Activated CD4-positive, alpha-beta T cell treated with anti-CD3 and anti-CD28 coated beads, Interleukin-2, amount 10 ng/mL, durations not matched to agents 24 days and 14 days (primary cell): Measurements from ENCODE around the gene CUEDC1. TPM values are rescaled to one million over a fixed set of nuclear protein-coding genes. Genes with fewer than 3 reads are reported as not detected.
"Not testable (repeated sequence)": the region's sequence is repeated elsewhere in the genome, so short reads cannot be mapped to it uniquely, and the experiment has no call there.

Experiments used
- DNase-seq: peaks from one replicate; pipeline ENCODE4 v3.0.0; 2022
- H3K27ac Mint-ChIP-seq: one replicate; pipeline ENCODE4 v1.8.0; 2022; ENCODE audit warnings: mild to moderate bottlenecking, mixed read lengths
- H3K27me3 Mint-ChIP-seq: one replicate; pipeline ENCODE4 v1.8.0; 2022; ENCODE audit warnings: mixed read lengths
- H3K36me3 Mint-ChIP-seq: one replicate; pipeline ENCODE4 v1.8.0; 2022; ENCODE audit warnings: low read depth, mild to moderate bottlenecking, mixed read lengths
- H3K4me1 Mint-ChIP-seq: one replicate; pipeline ENCODE4 v1.8.0; 2021; ENCODE audit warnings: mixed read lengths
- H3K4me3 Mint-ChIP-seq: one replicate; pipeline ENCODE4 v1.8.0; 2022; ENCODE audit warnings: mild to moderate bottlenecking, moderate library complexity, mixed read lengths
- H3K9me3 Mint-ChIP-seq: one replicate; pipeline ENCODE4 v1.8.0; 2021; ENCODE audit warnings: mixed read lengths
- intact Hi-C: fragments of 100-400 bp; cut with micrococcal nuclease; formaldehyde crosslinking; loops from one replicate; pipeline ENCODE4 v1.15.1; 2023
- total RNA-seq: library from RNA; stranded (reverse); gene quantifications from 2 replicates; pipeline ENCODE4 v1.2.3, GENCODE V29; 2022

Gene CUEDC1
- total RNA-seq, 1 donor from 2014 or later = 0.58 TPM

GRCh38 chr17:57852092-57852954 lies 102.9 kb downstream of the CUEDC1 start:
- H3K4me3 Mint-ChIP-seq = peak overlapping the region; percentile 69
- intact Hi-C loops = no loop called here

GRCh38 chr17:57849874-57850754 lies 105.1 kb downstream of the CUEDC1 start, which contains the start of gene MRPS23:
MRPS23 (minus strand) TSS chr17:57850044; CDS start chr17:57850010, 34 bp downstream.
- Mint-ChIP-seq H3K27me3 (no peaks in the 10 kb centered on the region), H3K4me1 (peaks cover 28% of the 10 kb centered on the region), H3K36me3 (peaks cover 25% of the 10 kb centered on the region), H3K27ac (peak within 1 kb of the TSS; percentile 97), H3K9me3 (no peaks in the 10 kb centered on the region), H3K4me3 (peak within 1 kb of the TSS; percentile 97)
- intact Hi-C loops = loop anchor here (1.0 kb wide), 3 partner anchors 137 to 233 kb away; partner anchors contain the start of genes DYNLL2 and SRSF1
- peak; percentile 99 for DNase-seq

More at GRCh38 chr17:57852092-57852954, 102.9 kb downstream of the CUEDC1 start:
- H3K27me3 Mint-ChIP-seq = no peaks in the 10 kb centered on the region
- H3K9me3 Mint-ChIP-seq = no peaks in the 10 kb centered on the region
- peaks cover 25% of the 10 kb centered on the region for H3K4me1 Mint-ChIP-seq
- H3K27ac Mint-ChIP-seq = no peak overlapping the region
- no peak for DNase-seq
- H3K36me3 Mint-ChIP-seq = peaks cover 15% of the 10 kb centered on the region

- Mint-ChIP-seq H3K4me1 (peaks cover 28% of the 10 kb centered on the region), H3K27ac (peak overlapping the region; percentile 97), H3K27me3 (no peaks in the 10 kb centered on the region), H3K4me3 (peak overlapping the region; percentile 97), H3K9me3 (no peaks in the 10 kb centered on the region), H3K36me3 (peaks cover 29% of the 10 kb centered on the region)
- intact Hi-C loops = no loop called here
- DNase-seq = no peak
These were observed 105.9 kb downstream of the CUEDC1 start for GRCh38 chr17:57849163-57849873.

GRCh38 chr17:57846056-57846945 lies 108.9 kb downstream of the CUEDC1 start:
- H3K9me3 Mint-ChIP-seq, H3K27me3 Mint-ChIP-seq, H3K27ac Mint-ChIP-seq, H3K4me3 Mint-ChIP-seq, DNase-seq, intact Hi-C loops: not testable (repeated sequence)
- peaks cover 24% of the 10 kb centered on the region for H3K4me1 Mint-ChIP-seq
- peaks cover 33% of the 10 kb centered on the region for H3K36me3 Mint-ChIP-seq

- Mint-ChIP-seq H3K4me1 (peaks cover 4% of the 10 kb centered on the region), H3K27me3 (no peaks in the 10 kb centered on the region), H3K9me3 (no peaks in the 10 kb centered on the region), H3K4me3 (no peak overlapping the region), H3K36me3 (peaks cover 40% of the 10 kb centered on the region), H3K27ac (peak overlapping the region; percentile 1)
- no peak for DNase-seq
- intact Hi-C loops = no loop called here
These were observed 112.9 kb downstream of the CUEDC1 start for GRCh38 chr17:57842280-57842679.

- intact Hi-C loops = no loop called here
- Mint-ChIP-seq H3K27ac (no peak overlapping the region), H3K9me3 (no peaks in the 10 kb centered on the region), H3K4me1 (peaks cover 2% of the 10 kb centered on the region), H3K27me3 (no peaks in the 10 kb centered on the region), H3K4me3 (no peak overlapping the region), H3K36me3 (peaks cover 32% of the 10 kb centered on the region)
- no peak for DNase-seq
These were observed 115.7 kb downstream of the CUEDC1 start for GRCh38 chr17:57839571-57839923.

- intact Hi-C loops = no loop called here
- peaks cover 6% of the 10 kb centered on the region for H3K4me1 Mint-ChIP-seq
- H3K27me3 Mint-ChIP-seq = no peaks in the 10 kb centered on the region
- no peak overlapping the region for H3K27ac Mint-ChIP-seq
- H3K4me3 Mint-ChIP-seq = no peak overlapping the region
- peaks cover 31% of the 10 kb centered on the region for H3K36me3 Mint-ChIP-seq
- no peak for DNase-seq
- no peaks in the 10 kb centered on the region for H3K9me3 Mint-ChIP-seq
These were observed 116.2 kb downstream of the CUEDC1 start for GRCh38 chr17:57838857-57839570.

GRCh38 chr17:57838453-57838852 lies 116.8 kb downstream of the CUEDC1 start:
- H3K4me3 Mint-ChIP-seq = no peak overlapping the region
- intact Hi-C loops = no loop called here
- no peaks in the 10 kb centered on the region for H3K27me3 Mint-ChIP-seq
- DNase-seq = no peak
- H3K36me3 Mint-ChIP-seq = peaks cover 29% of the 10 kb centered on the region
- no peak overlapping the region for H3K27ac Mint-ChIP-seq
- no peaks in the 10 kb centered on the region for H3K9me3 Mint-ChIP-seq
- H3K4me1 Mint-ChIP-seq = peaks cover 7% of the 10 kb centered on the region

- no peaks in the 10 kb centered on the region for H3K27me3 Mint-ChIP-seq
- no peak for DNase-seq
- H3K4me1 Mint-ChIP-seq = peaks cover 5% of the 10 kb centered on the region
- no peaks in the 10 kb centered on the region for H3K9me3 Mint-ChIP-seq
- intact Hi-C loops = no loop called here
- H3K36me3 Mint-ChIP-seq = peaks cover 21% of the 10 kb centered on the region
- peak overlapping the region; percentile 7 for H3K27ac Mint-ChIP-seq
- no peak overlapping the region for H3K4me3 Mint-ChIP-seq
These were observed 119.8 kb downstream of the CUEDC1 start for GRCh38 chr17:57835333-57835900.

GRCh38 chr17:57834146-57834741 lies 121.0 kb downstream of the CUEDC1 start:
- intact Hi-C loops = no loop called here
- peak; percentile 73 for DNase-seq
- H3K27ac Mint-ChIP-seq = no peak overlapping the region
- H3K36me3 Mint-ChIP-seq = peaks cover 16% of the 10 kb centered on the region
- H3K27me3 Mint-ChIP-seq = no peaks in the 10 kb centered on the region
- no peaks in the 10 kb centered on the region for H3K9me3 Mint-ChIP-seq
- H3K4me1 Mint-ChIP-seq = peaks cover 5% of the 10 kb centered on the region
- H3K4me3 Mint-ChIP-seq = no peak overlapping the region

GRCh38 chr17:57833179-57833939 lies 121.9 kb downstream of the CUEDC1 start:
- Mint-ChIP-seq H3K36me3 (peaks cover 7% of the 10 kb centered on the region), H3K27ac (no peak overlapping the region), H3K4me3 (no peak overlapping the region), H3K27me3 (no peaks in the 10 kb centered on the region), H3K9me3 (no peaks in the 10 kb centered on the region), H3K4me1 (peaks cover 5% of the 10 kb centered on the region)
- intact Hi-C loops = loop anchor here (1.0 kb wide), 2 partner anchors 50 to 702 kb away; no protein-coding TSS in a partner anchor
- DNase-seq = peak; percentile 89
